ENCODE data around the gene TXNL1. TPM values are rescaled to one million over a fixed set of nuclear protein-coding genes. Genes with fewer than 3 reads are reported as not detected.

Gene TXNL1
- polyA plus RNA-seq, 1 of the 3 experiments (the other 2 are of a cell fraction) = 39.7 TPM

GRCh38 chr18:56684277-56684676 is 45.9 kb upstream of the TXNL1 start:
- TF ChIP-seq GABPA (IDR thresholded peaks at IDR 0.05; ENCODE audit: low read depth) (no peak), USF2 (IDR thresholded peaks at IDR 0.05; ENCODE audit: borderline replicate concordance, low read depth, low read length) (no peak), NRF1 (IDR thresholded peaks at IDR 0.05; ENCODE audit: low read depth, low read length) (no peak), NFIC (IDR thresholded peaks at IDR 0.05; ENCODE audit: borderline replicate concordance) (no peak), CTCF (IDR thresholded peaks at IDR 0.05) (no peak), RXRA (IDR thresholded peaks at IDR 0.05; ENCODE audit: borderline replicate concordance, low read depth) (no peak), SMC3 (IDR thresholded peaks at IDR 0.05; ENCODE audit: low read depth, low read length) (no peak), MEF2A (IDR thresholded peaks at IDR 0.05; ENCODE audit: borderline replicate concordance, low read depth) (no peak), POLR2AphosphoS5 (IDR thresholded peaks at IDR 0.05; ENCODE audit: low read depth, low read length) (no peak), CHD2 (IDR thresholded peaks at IDR 0.05; ENCODE audit: low read length, partially characterized antibody) (no peak), FOSL2 (IDR thresholded peaks at IDR 0.05; ENCODE audit: borderline replicate concordance, low read depth) (no peak), RFX5 (IDR thresholded peaks at IDR 0.05; ENCODE audit: low read length) (no peak), JUND (IDR thresholded peaks at IDR 0.05) (no peak), USF1 (IDR thresholded peaks at IDR 0.05; ENCODE audit: borderline replicate concordance, low read depth) (no peak), TEAD4 (IDR thresholded peaks at IDR 0.05; ENCODE audit: borderline replicate concordance, insufficient read depth) (no peak), SIN3A (IDR thresholded peaks at IDR 0.05; ENCODE audit: borderline replicate concordance, low read depth, low read length) (no peak), ZBTB33 (IDR thresholded peaks at IDR 0.05; ENCODE audit: borderline replicate concordance, low read depth) (no peak)
- POLR2A ChIA-PET = no interaction called here
- 100% methylated on average over 3 of the region's 3 CpGs for WGBS (ENCODE audit: low lambda C conversion rate)

More at GRCh38 chr18:56684277-56684676, 45.9 kb upstream of the TXNL1 start:
- no peaks in the 10 kb centered on the region for H4K20me1 ChIP-seq (ENCODE audit: insufficient read depth)
- H3K4me3 ChIP-seq (ENCODE audit: low read depth in 2 of 2, low read length in 1 of 2) = no peak overlapping the region
- no peak overlapping the region for H3K9ac ChIP-seq
- no peaks in the 10 kb centered on the region for H3K4me1 ChIP-seq (ENCODE audit: control insufficient read depth in 1 of 2, insufficient read depth in 2 of 2, low read depth in 1 of 2, low read length in 1 of 2)
- no peak for DNase-seq
- CTCF ChIA-PET = no interaction called here
- H3K79me2 ChIP-seq (ENCODE audit: insufficient read depth) = no peaks in the 10 kb centered on the region
- H3K9me2 ChIP-seq = no peaks in the 10 kb centered on the region
- H3F3A ChIP-seq (replicated peaks; ENCODE audit: insufficient read depth) = no peaks in the 10 kb centered on the region
- H3K9me3 ChIP-seq = no peaks in the 10 kb centered on the region
- H3K4me2 ChIP-seq = no peak overlapping the region
- H2AFZ ChIP-seq (ENCODE audit: low read depth) = no peak overlapping the region
- no peak overlapping the region for H3K27ac ChIP-seq (ENCODE audit: low read depth in 2 of 2, low read length in 1 of 2)
- no peaks in the 10 kb centered on the region for H3K27me3 ChIP-seq (ENCODE audit: insufficient read depth)
- H3K36me3 ChIP-seq (replicated peaks in 1 of 2; ENCODE audit: control insufficient read depth in 1 of 2, insufficient read depth in 2 of 2, low read length in 1 of 2) = peaks cover 7 to 8% of the 10 kb centered on the region in 2 experiments

Data from SK-N-SH (cell line).